Fibroblast of lung (primary cell): ENCODE measurements around the gene KLHDC7A. TPM values are rescaled to one million over a fixed set of nuclear protein-coding genes. Genes with fewer than 3 reads are reported as not detected.

ENCODE experiments used
- DNase-seq, 2 donors: peaks; one replicate each; pipeline versions ENCODE4 v3.0.0 to v3.0.0-alpha.2; 2010; ENCODE audit warnings: low read depth in 2 of 2
- H2AFZ ChIP-seq: 2 replicates; pipeline ENCODE4 v1.5.1; 2012; ENCODE audit warnings: low read length, control low read depth, inconsistent platforms
- H3K27ac ChIP-seq: 2 replicates; pipeline ENCODE4 v1.5.1; 2011; ENCODE audit warnings: low read length, control low read depth; ENCODE audit not compliant: insufficient read depth
- H3K27me3 ChIP-seq: 2 replicates; pipeline ENCODE4 v1.5.1; 2011; ENCODE audit warnings: mild to moderate bottlenecking, low read length; ENCODE audit not compliant: control insufficient read depth, insufficient read depth
- H3K36me3 ChIP-seq: 2 replicates; pipeline ENCODE4 v1.5.1; 2011; ENCODE audit warnings: low read length; ENCODE audit not compliant: control insufficient read depth, insufficient read depth
- H3K4me1 ChIP-seq: 2 replicates; pipeline ENCODE4 v1.5.1; 2011; ENCODE audit warnings: low read length; ENCODE audit not compliant: control insufficient read depth, insufficient read depth; ENCODE audit errors: extremely low read depth
- H3K4me2 ChIP-seq: 2 replicates; pipeline ENCODE4 v1.5.1; 2011; ENCODE audit warnings: low read length, control low read depth; ENCODE audit not compliant: insufficient read depth; ENCODE audit errors: extremely low read depth
- H3K4me3 ChIP-seq, 4 experiments: fragments of 200-600 bp in 1 of 4; sonication (generic) in 1 of 4; replicated peaks in 1 of 4; 2 replicates each; pipeline ENCODE4 v1.5.1; 2011 to 2016; ENCODE audit warnings: low read length in 4 of 4, low read depth in 3 of 4, mild to moderate bottlenecking in 3 of 4, control low read depth in 2 of 4, inconsistent platforms in 1 of 4, mixed read lengths in 1 of 4; ENCODE audit not compliant: insufficient read depth in 1 of 4; ENCODE audit errors: control extremely low read depth in 1 of 4
- H3K79me2 ChIP-seq: 2 replicates; pipeline ENCODE4 v1.5.1; 2012; ENCODE audit warnings: mild to moderate bottlenecking, low read length, inconsistent platforms; ENCODE audit not compliant: control insufficient read depth, insufficient read depth
- H3K9ac ChIP-seq: 2 replicates; pipeline ENCODE4 v1.5.1; 2011; ENCODE audit warnings: mild to moderate bottlenecking, low read length, control low read depth; ENCODE audit not compliant: insufficient read depth
- H3K9me3 ChIP-seq: 2 replicates; pipeline ENCODE4 v1.5.1; 2012; ENCODE audit warnings: low read depth, low read length; ENCODE audit not compliant: control insufficient read depth, insufficient read depth
- H4K20me1 ChIP-seq: 2 replicates; pipeline ENCODE4 v1.5.1; 2011; ENCODE audit warnings: low read length; ENCODE audit not compliant: control insufficient read depth, insufficient read depth; ENCODE audit errors: extremely low read depth
- CTCF ChIP-seq, 2 donors: IDR thresholded peaks in 1 of 2; conservative IDR thresholded peaks in 1 of 2; 1 replicate in 1 of 2; 2 replicates in 1 of 2; pipeline ENCODE4 v1.5.1; 2011 to 2012; ENCODE audit warnings: low read length in 2 of 2, control low read depth in 1 of 2, inconsistent platforms in 1 of 2, low read depth in 1 of 2, mild to moderate bottlenecking in 1 of 2
- EZH2 ChIP-seq: IDR thresholded peaks from 2 replicates; pipeline ENCODE4 v1.5.1; 2012; ENCODE audit warnings: low read length, control low read depth, mild to moderate bottlenecking; ENCODE audit errors: missing control alignments
- polyA plus RNA-seq, 2 donors: library from polyadenylated mRNA; depleted of rRNA in 1 of 2; stranded (reverse) in 1 of 2; unstranded in 1 of 2; fragments of >200 nt; gene quantifications; 2 replicates each; pipeline ENCODE4 v1.2.1, GENCODE V29; 2011 to 2012; ENCODE audit warnings: missing spikeins in 1 of 2
- total RNA-seq: library from RNA; depleted of rRNA; stranded (reverse); fragments of >200 nt; gene quantifications from 2 replicates; pipeline ENCODE4 v1.2.1, GENCODE V29; 2014

KLHDC7A gene
- total and polyA plus RNA-seq, 2 donors (not counting 1 experiment from before 2014, with no cell fraction given), result not detected

GRCh38 chr1:18495635-18496034 lies 14.9 kb downstream of the KLHDC7A start:
- no peaks in the 10 kb centered on the region for H3K27me3 ChIP-seq
- H3K79me2 ChIP-seq, result no peaks in the 10 kb centered on the region
- no peaks in the 10 kb centered on the region for H3K9me3 ChIP-seq
- no peaks in the 10 kb centered on the region for H3K4me1 ChIP-seq
- no peak overlapping the region for H3K4me2 ChIP-seq
- TF ChIP-seq EZH2, result no peak
- no peak for TF ChIP-seq CTCF (conservative IDR thresholded peaks at IDR 0.05 in 1 of 2, IDR thresholded peaks at IDR 0.05 in 1 of 2; ENCODE audit: low read depth in 1 of 2, low read length in 2 of 2)
- H2AFZ ChIP-seq, result no peak overlapping the region
- H3K27ac ChIP-seq, result no peak overlapping the region
- H3K9ac ChIP-seq, result no peak overlapping the region
- no peaks in the 10 kb centered on the region for H4K20me1 ChIP-seq
- DNase-seq, result no peak
- H3K36me3 ChIP-seq, result no peaks in the 10 kb centered on the region
- no peak overlapping the region for H3K4me3 ChIP-seq

- no peak overlapping the region for H3K4me3 ChIP-seq
- no peaks in the 10 kb centered on the region for H4K20me1 ChIP-seq
- H3K4me1 ChIP-seq, result no peaks in the 10 kb centered on the region
- no peaks in the 10 kb centered on the region for H3K36me3 ChIP-seq
- no peak overlapping the region for H2AFZ ChIP-seq
- no peak for DNase-seq
- no peaks in the 10 kb centered on the region for H3K9me3 ChIP-seq
- H3K79me2 ChIP-seq, result no peaks in the 10 kb centered on the region
- TF ChIP-seq EZH2, result no peak
- TF ChIP-seq CTCF (conservative IDR thresholded peaks at IDR 0.05 in 1 of 2, IDR thresholded peaks at IDR 0.05 in 1 of 2; ENCODE audit: low read depth in 1 of 2, low read length in 2 of 2), result no peak
- no peaks in the 10 kb centered on the region for H3K27me3 ChIP-seq
- H3K4me2 ChIP-seq, result no peak overlapping the region
- H3K27ac ChIP-seq, result no peak overlapping the region
- no peak overlapping the region for H3K9ac ChIP-seq
These were observed 15.3 kb downstream of the KLHDC7A start for GRCh38 chr1:18496056-18496455.

GRCh38 chr1:18496497-18497235 lies 15.9 kb downstream of the KLHDC7A start:
- no peak for DNase-seq
- H3K9me3 ChIP-seq, result no peaks in the 10 kb centered on the region

More at GRCh38 chr1:18496497-18497235, 15.9 kb downstream of the KLHDC7A start:
- H3K36me3 ChIP-seq, result no peaks in the 10 kb centered on the region
- no peak overlapping the region for H3K4me3 ChIP-seq
- no peaks in the 10 kb centered on the region for H3K79me2 ChIP-seq
- H4K20me1 ChIP-seq, result no peaks in the 10 kb centered on the region
- no peak overlapping the region for H2AFZ ChIP-seq
- no peaks in the 10 kb centered on the region for H3K4me1 ChIP-seq
- H3K27ac ChIP-seq, result no peak overlapping the region
- TF ChIP-seq EZH2 (no peak), CTCF (conservative IDR thresholded peaks at IDR 0.05 in 1 of 2, IDR thresholded peaks at IDR 0.05 in 1 of 2; ENCODE audit: low read depth in 1 of 2, low read length in 2 of 2) (no peak)
- no peak overlapping the region for H3K4me2 ChIP-seq
- no peak overlapping the region for H3K9ac ChIP-seq
- H3K27me3 ChIP-seq, result no peaks in the 10 kb centered on the region
